Endothelial cell (in vitro differentiated cells): ENCODE data around the gene SLC66A2. TPM values are rescaled to one million over a fixed set of nuclear protein-coding genes. Genes with fewer than 3 reads are reported as not detected.

Source experiments
- DNase-seq: peaks from one replicate; pipeline ENCODE4 v3.0.0; 2021; ENCODE audit warnings: low spot score
- H3K27ac Mint-ChIP-seq: one replicate; pipeline ENCODE4 v1.8.0; 2021; ENCODE audit warnings: mixed read lengths, inconsistent platforms; ENCODE audit not compliant: unreplicated experiment
- H3K27me3 Mint-ChIP-seq: one replicate; pipeline ENCODE4 v1.8.0; 2021; ENCODE audit warnings: mild to moderate bottlenecking, moderate library complexity, mixed read lengths, inconsistent platforms; ENCODE audit not compliant: unreplicated experiment
- H3K36me3 Mint-ChIP-seq: one replicate; pipeline ENCODE4 v1.8.0; 2021; ENCODE audit warnings: mild to moderate bottlenecking, low read depth, mixed read lengths, inconsistent platforms; ENCODE audit not compliant: unreplicated experiment
- H3K4me1 Mint-ChIP-seq: one replicate; pipeline ENCODE4 v1.8.0; 2021; ENCODE audit warnings: mild to moderate bottlenecking, mixed read lengths, inconsistent platforms; ENCODE audit not compliant: unreplicated experiment
- H3K4me3 Mint-ChIP-seq: one replicate; pipeline ENCODE4 v1.8.0; 2021; ENCODE audit warnings: mild to moderate bottlenecking, mixed read lengths, inconsistent platforms; ENCODE audit not compliant: unreplicated experiment
- H3K9me3 Mint-ChIP-seq: one replicate; pipeline ENCODE4 v1.8.0; 2021; ENCODE audit warnings: mixed read lengths, inconsistent platforms; ENCODE audit not compliant: unreplicated experiment
- total RNA-seq: library from RNA; stranded (reverse); fragmentation: NEBNext Ultra II Directional; extraction: Animal tissue kit (Norgen Biotek cat#: 25700); gene quantifications from one replicate; pipeline ENCODE4 v1.2.1, GENCODE V29; 2021; ENCODE audit not compliant: unreplicated experiment
- TF ChIP-seq, protein P1 (sequence below): fragments of 200-600 bp; sonication (generic); IDR thresholded peaks from one replicate; pipeline ENCODE4 v1.5.0; 2021; ENCODE audit warnings: antibody characterized with exemption; ENCODE audit not compliant: unreplicated experiment

Gene SLC66A2
- total RNA-seq, 1 donor from 2014 or later: 31.8 TPM

DNA sequence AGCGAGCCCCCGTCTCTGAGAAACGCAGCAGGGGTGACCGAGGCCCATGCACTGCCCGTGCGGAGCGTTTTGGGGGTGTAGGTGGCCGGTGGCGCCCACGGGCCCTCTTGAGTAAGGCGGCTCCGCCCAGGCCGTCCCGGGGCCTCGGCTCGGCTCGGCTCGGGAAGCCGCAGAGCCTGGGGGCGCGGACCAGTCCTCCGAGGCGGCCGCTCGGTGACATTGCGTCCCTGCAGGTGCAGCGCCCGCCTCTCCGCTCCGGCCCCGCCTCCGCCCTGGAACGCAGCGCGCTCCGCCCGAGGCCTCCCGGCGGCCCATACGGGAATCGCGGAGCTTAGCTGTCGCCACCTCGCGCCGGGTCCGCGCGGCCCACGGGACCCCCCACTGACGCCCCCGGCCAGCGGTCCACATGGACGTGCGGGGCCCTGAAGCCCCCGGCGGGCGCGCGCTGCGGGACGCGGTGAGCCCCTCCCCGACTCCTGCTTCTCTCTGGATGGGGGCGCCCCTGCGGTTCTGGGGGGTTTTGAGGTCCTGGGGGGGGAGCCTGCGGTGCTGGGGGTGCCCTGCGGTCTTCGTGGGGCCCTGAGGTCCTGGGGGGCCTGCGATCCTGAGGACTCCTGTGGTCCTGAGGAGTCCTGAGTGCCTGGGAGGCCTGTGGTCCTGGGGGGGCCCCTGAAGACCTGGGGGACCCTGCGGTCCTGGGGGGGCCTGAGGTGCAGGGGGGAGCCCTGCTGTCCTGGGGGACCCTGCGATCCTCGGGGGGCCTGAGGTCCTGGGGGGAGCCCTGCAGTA, 13.1 kb upstream of the SLC66A2 start, which contains the start of gene HSBP1L1:
TSS of gene HSBP1L1 (plus strand) at position 314 of the 789 bp plus-strand sequence. CDS start at position 407, 93 bp downstream.
- H3K9me3 Mint-ChIP-seq: no peaks in the 10 kb centered on the region
- H3K27ac Mint-ChIP-seq: no peak within 1 kb of the TSS
- TF ChIP-seq, protein P1, sequence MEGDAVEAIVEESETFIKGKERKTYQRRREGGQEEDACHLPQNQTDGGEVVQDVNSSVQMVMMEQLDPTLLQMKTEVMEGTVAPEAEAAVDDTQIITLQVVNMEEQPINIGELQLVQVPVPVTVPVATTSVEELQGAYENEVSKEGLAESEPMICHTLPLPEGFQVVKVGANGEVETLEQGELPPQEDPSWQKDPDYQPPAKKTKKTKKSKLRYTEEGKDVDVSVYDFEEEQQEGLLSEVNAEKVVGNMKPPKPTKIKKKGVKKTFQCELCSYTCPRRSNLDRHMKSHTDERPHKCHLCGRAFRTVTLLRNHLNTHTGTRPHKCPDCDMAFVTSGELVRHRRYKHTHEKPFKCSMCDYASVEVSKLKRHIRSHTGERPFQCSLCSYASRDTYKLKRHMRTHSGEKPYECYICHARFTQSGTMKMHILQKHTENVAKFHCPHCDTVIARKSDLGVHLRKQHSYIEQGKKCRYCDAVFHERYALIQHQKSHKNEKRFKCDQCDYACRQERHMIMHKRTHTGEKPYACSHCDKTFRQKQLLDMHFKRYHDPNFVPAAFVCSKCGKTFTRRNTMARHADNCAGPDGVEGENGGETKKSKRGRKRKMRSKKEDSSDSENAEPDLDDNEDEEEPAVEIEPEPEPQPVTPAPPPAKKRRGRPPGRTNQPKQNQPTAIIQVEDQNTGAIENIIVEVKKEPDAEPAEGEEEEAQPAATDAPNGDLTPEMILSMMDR: no peak
- H3K4me1 Mint-ChIP-seq: peaks cover 3% of the 10 kb centered on the region
- H3K4me3 Mint-ChIP-seq: no peak within 1 kb of the TSS
- peaks cover 3% of the 10 kb centered on the region for H3K36me3 Mint-ChIP-seq
- H3K27me3 Mint-ChIP-seq: peaks cover 14% of the 10 kb centered on the region
- peak; percentile 60 for DNase-seq

DNA sequence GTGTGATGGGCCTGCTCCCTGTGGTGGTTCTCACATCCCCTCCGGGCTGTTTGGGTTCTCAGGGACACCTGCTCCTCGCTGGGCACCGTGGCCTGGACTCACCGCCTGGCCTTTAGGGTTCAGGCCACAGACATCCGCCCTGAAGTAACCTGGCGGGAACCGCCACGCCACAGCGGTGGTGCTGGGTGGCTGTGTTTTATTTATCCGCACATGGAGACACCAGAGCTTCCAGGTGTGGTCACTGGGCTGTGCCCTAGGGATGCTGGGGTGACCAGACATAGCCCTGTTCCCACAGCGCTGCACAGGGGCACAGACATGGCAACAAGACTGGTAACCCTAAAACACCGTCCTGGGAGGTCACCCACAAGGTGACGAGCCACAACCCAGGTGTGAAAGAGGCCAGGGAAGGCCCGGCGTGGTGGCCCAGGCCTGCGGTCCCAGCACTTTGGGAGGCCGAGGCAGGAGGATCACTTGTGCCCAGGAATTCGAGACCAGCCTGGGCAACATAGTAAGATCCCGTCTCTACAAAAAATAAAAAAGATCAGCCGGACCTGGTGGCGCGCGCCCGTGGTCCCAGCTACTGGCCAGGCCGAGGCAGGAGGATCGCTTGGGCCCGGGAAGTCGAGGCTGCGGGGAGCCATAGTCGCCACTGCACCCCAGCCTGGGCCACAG, 12.3 kb upstream of the SLC66A2 start:
- DNase-seq: no peak
- H3K9me3 Mint-ChIP-seq: no peaks in the 10 kb centered on the region
- TF ChIP-seq, protein P1: no peak
- H3K36me3 Mint-ChIP-seq: peaks cover 3% of the 10 kb centered on the region
- no peak overlapping the region for H3K4me3 Mint-ChIP-seq
- H3K4me1 Mint-ChIP-seq: peaks cover 3% of the 10 kb centered on the region
- no peak overlapping the region for H3K27ac Mint-ChIP-seq
- peaks cover 14% of the 10 kb centered on the region for H3K27me3 Mint-ChIP-seq

DNA sequence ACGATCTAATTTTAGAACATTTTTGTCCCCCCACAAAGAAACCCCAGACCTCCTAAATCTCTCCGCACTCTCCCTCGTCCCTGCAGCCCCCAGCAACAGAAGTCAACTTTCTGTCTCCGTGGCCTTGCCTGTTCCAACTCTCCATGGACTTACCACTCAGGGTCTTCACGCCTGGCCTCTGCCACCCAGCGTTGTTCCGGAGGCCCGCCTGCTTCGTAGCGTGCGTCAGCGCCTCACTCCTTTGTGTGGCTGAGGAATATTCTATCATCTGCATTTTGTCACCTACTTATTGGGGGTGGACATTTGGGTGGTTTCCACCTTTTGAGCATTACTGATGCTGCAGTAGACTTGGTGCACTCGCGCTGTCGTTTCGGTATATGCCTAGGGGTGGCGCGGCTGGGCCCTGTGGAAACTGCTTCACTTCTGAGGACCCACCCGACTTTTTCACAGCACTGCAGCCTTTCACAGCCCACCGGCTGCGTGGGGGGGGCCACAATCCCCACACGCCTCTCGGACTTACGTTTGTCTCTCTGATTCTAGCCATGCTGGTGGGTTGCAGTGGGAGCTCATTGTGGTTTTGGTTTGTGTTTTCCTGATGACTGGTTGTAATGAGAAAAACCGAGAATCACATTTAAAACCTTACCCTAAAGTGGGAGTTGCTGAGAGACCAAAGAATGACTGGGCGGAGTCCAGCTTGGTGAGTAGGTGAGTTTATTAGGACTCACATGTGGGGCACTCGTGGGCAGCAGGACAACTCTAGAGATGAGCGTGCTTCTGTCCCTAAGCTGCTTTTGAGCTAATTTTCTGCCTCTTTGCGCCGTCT, 11.6 kb upstream of the SLC66A2 start:
- TF ChIP-seq, protein P1: no peak
- no peak overlapping the region for H3K27ac Mint-ChIP-seq
- peaks cover 3% of the 10 kb centered on the region for H3K36me3 Mint-ChIP-seq
- DNase-seq: no peak
- no peaks in the 10 kb centered on the region for H3K9me3 Mint-ChIP-seq
- H3K4me3 Mint-ChIP-seq: peak overlapping the region; percentile 67
- H3K27me3 Mint-ChIP-seq: peaks cover 14% of the 10 kb centered on the region
- H3K4me1 Mint-ChIP-seq: peaks cover 3% of the 10 kb centered on the region

DNA sequence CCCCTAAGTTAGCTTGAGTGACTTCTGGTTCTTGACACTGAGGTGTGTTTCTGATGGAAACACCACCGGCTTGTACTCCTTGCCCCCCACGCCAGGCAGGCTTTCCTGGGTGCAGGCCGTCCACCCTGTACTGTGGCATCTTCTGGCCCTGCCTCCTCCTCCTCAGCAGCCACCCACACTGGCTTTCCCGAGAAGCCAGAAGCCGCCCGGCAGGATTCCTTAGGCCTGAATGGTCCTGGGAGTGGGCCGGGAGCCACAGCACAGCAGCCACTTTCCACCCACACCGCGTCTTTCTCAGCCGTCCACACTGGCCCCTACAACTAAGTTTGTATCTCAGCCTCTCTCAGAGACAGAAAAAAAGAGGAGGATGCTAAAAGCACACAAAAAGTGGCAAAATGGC, 10.9 kb upstream of the SLC66A2 start:
- peak overlapping the region; percentile 5 for H3K4me3 Mint-ChIP-seq
- DNase-seq: no peak
- H3K4me1 Mint-ChIP-seq: peaks cover 3% of the 10 kb centered on the region
- peaks cover 3% of the 10 kb centered on the region for H3K36me3 Mint-ChIP-seq
- peaks cover 14% of the 10 kb centered on the region for H3K27me3 Mint-ChIP-seq
- no peak overlapping the region for H3K27ac Mint-ChIP-seq
- TF ChIP-seq, protein P1: no peak
- H3K9me3 Mint-ChIP-seq: no peaks in the 10 kb centered on the region
